Omental fat pad (tissue), 4 donors: ENCODE data around the gene TRIM6. TPM values are rescaled to one million over a fixed set of nuclear protein-coding genes. Genes with fewer than 3 reads are reported as not detected.
"Not testable (repeated sequence)": the region's sequence is repeated elsewhere in the genome, so short reads cannot be mapped to it uniquely, and the experiment has no call there.

Source experiments
- ATAC-seq: fragments of 150-250 bp; one replicate; pipeline ENCODE4 v1.9.1; 2016; ENCODE audit warnings: mild to moderate bottlenecking, moderate library complexity; ENCODE audit not compliant: low FRiP score
- DNase-seq: peaks from one replicate; pipeline ENCODE4 v3.0.0-alpha.2; 2019; ENCODE audit warnings: low spot score
- total RNA-seq, 4 donors: library from RNA; depleted of rRNA; stranded (reverse); fragments of >200 nt; gene quantifications; one replicate each; pipeline ENCODE4 v1.1.0, GENCODE V29; 2016
- TF ChIP-seq, protein P1 (sequence below), 3 donors: fragments of 450-650 bp; IDR thresholded peaks; one replicate each; pipeline ENCODE4 v1.5.1; 2016 to 2017; ENCODE audit warnings: antibody characterized with exemption in 3 of 3, mild to moderate bottlenecking in 3 of 3, moderate library complexity in 2 of 3

Gene TRIM6
- total RNA-seq, 4 donors from 2014 or later = 1.9 to 3.3 (median 2.8) TPM

DNA sequence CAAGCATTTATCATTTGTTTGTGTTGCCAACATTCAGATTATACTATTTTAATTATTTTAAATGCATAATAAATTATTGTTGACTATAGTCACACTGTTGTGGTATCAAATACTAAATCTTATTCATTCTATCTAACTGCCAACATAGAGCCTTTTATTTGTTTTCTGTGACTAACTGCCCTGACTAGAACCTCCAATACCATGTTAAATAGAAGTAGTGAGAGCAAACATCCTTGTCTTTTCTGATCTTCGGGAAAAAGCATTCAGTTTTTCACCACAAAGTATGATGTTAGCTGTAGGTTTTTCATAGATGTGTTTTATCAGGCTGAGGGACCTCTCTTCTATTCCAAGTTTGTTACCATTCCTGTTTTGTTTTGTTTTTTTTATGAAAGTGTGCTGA, 43.5 kb downstream of the TRIM6 start:
- TF ChIP-seq, protein P1, sequence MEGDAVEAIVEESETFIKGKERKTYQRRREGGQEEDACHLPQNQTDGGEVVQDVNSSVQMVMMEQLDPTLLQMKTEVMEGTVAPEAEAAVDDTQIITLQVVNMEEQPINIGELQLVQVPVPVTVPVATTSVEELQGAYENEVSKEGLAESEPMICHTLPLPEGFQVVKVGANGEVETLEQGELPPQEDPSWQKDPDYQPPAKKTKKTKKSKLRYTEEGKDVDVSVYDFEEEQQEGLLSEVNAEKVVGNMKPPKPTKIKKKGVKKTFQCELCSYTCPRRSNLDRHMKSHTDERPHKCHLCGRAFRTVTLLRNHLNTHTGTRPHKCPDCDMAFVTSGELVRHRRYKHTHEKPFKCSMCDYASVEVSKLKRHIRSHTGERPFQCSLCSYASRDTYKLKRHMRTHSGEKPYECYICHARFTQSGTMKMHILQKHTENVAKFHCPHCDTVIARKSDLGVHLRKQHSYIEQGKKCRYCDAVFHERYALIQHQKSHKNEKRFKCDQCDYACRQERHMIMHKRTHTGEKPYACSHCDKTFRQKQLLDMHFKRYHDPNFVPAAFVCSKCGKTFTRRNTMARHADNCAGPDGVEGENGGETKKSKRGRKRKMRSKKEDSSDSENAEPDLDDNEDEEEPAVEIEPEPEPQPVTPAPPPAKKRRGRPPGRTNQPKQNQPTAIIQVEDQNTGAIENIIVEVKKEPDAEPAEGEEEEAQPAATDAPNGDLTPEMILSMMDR (IDR thresholded peaks at IDR 0.05) = no peak
- ATAC-seq = no peak

DNA sequence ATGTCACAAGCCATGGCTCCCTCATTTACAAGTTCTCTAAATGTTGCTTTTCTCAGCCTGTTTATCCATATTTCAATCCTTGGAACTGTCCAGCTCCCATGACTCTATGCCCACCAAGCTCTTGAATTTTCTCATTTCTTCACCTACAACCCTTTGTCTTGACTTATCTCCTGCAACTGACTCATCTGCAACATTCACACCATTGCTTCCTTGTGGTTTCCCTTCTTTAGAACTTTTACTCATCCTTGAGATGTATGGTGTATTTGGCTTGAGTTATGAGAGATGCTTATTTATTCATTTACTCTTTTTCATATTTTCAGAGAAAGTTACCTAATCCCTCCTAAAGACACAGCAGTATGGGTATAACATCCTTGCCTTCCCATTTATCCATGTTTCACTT, 47.1 kb downstream of the TRIM6 start:
- no peak for DNase-seq
- ATAC-seq = no peak
- TF ChIP-seq, protein P1 (IDR thresholded peaks at IDR 0.05) = no peak

More for the DNA sequence above, 43.5 kb downstream of the TRIM6 start:
- no peak for DNase-seq

DNA sequence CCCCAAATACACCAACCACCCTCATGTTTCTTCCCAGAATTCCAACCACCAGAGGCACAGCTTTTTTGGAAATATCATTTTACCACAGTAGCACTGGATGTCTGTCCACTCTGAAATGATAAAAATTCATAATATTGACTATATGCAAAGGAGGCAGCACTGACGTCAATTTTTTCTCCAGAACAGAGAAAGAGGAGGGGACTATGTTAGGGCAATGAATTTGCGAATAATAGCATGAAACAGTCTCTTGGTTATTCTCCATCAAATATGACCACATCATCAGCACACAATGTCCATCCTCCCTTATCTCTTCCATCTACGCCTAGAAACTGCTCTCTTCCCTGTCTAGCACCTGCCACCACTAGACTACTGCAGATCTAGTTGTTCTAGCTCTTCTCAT, 49.7 kb downstream of the TRIM6 start:
- TF ChIP-seq, protein P1 (IDR thresholded peaks at IDR 0.05) = no peak
- ATAC-seq = no peak
- no peak for DNase-seq

DNA sequence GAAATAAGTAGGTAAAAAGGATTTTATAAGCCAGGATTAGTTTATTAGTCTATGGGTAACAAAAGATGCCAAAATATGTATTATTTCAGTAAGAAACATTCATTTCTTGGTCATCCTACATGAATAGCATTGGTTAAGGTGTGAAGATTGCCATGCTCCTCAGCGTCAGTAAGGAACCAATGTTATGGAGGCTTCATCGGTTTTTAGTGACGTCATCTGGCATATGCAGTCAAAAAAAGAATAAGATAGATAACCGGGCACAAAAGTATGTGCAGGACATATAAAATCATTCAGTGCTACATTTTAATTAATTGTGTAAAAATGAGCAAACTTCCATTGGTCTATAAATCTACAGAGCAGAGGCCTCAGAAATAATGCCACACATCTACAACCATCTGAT, 59.0 kb downstream of the TRIM6 start:
- TF ChIP-seq, protein P1 (IDR thresholded peaks at IDR 0.05) = no peak
- no peak for DNase-seq
- no peak for ATAC-seq

DNA sequence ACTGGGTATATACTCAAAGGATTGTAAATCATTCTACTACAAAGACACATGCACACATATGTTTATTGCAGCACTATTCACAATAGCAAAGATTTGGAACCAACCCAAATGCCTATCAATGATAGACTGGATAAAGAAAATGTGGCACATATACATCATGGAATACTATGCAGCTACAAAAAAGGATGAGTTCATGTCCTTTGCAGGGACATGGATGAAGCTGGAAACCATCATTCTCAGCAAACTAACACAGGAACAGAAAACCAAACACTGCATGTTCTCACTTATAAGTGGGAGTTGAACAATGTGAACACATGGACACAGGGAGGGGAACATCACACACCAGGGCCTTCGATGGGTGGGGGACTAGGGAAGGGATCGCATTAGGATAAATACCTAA, 60.5 kb downstream of the TRIM6 start:
- not testable (repeated sequence) for ATAC-seq, DNase-seq

DNA sequence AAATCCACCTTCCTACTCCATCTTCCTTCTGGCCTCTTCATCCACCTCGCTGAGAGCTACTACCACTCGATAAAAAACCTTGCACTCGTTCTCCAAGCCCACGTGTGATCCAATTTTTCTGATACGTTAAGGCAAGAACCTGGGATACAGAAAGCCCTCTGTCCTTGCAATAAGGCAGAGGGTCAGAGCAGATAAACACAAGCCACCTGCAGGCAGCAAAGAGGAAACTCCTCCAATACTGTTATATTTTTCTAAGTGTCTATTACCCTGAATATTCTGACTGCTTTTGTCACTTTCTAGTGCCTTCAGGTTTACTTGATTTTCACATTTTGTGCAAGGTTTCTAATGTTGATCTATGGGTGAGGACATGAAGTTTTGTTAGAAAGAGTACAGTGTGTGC, 61.9 kb downstream of the TRIM6 start:
- no peak for ATAC-seq

More for the DNA sequence above, 61.9 kb downstream of the TRIM6 start:
- no peak for DNase-seq
- TF ChIP-seq, protein P1 (IDR thresholded peaks at IDR 0.05) = no peak

Other genes with a start within 250 kb of the TRIM6 start
- gene OR51B6, start 245.1 kb upstream of the TRIM6 start, total RNA-seq = not detected
- gene OR51M1, start 212.8 kb upstream of the TRIM6 start, total RNA-seq = not detected
- gene OR51Q1, start 174.5 kb upstream of the TRIM6 start, total RNA-seq = not detected
- gene OR51I1, start 155.1 kb upstream of the TRIM6 start, total RNA-seq = under 1 TPM in 1 of 4 donors, not detected in 3; 0.96 TPM
- gene OR51I2, start 147.3 kb upstream of the TRIM6 start, total RNA-seq = not detected
- gene OR52D1, start 108.0 kb upstream of the TRIM6 start, total RNA-seq = not detected
- 1 to 10 TPM in 2 of 4 donors, under 1 TPM in 2; 0.82 to 1.3 (median 0.98) TPM for gene UBQLN3, start 86.7 kb upstream of the TRIM6 start, total RNA-seq
- 1 to 10 TPM in 2 of 4 donors, under 1 TPM in 2; 0.19 to 1.7 (median 0.81) TPM for gene UBQLNL, start 79.9 kb upstream of the TRIM6 start, total RNA-seq
- 1 to 10 TPM in 1 of 4 donors, under 1 TPM in 1, not detected in 2; 0.48 to 1.8 TPM for gene OR52H1, start 48.1 kb upstream of the TRIM6 start, total RNA-seq
- not detected for gene OR52B6, start 15.8 kb upstream of the TRIM6 start, total RNA-seq
- gene TRIM34, start 28.4 kb downstream of the TRIM6 start, total RNA-seq = 1 to 10 TPM; 3.7 to 9.6 (median 6.6) TPM
- gene TRIM5, start 88.4 kb downstream of the TRIM6 start, total RNA-seq = 10 to 100 TPM; 18.0 to 24.4 (median 21.1) TPM
- 100 to 1,000 TPM in 1 of 4 donors, 10 to 100 TPM in 3; 22.3 to 163 (median 55.7) TPM for gene TRIM22, start 93.2 kb downstream of the TRIM6 start, total RNA-seq
- under 1 TPM in 1 of 4 donors, not detected in 3; 0.47 TPM for gene OR56B1, start 139.8 kb downstream of the TRIM6 start, total RNA-seq
- under 1 TPM in 1 of 4 donors, not detected in 3; 0.72 TPM for gene OR52N4, start 157.6 kb downstream of the TRIM6 start, total RNA-seq
- 10 to 100 TPM in 1 of 4 donors, not detected in 3; 11.9 TPM for gene OR52N5, start 186.7 kb downstream of the TRIM6 start, total RNA-seq
- gene OR52N1, start 194.6 kb downstream of the TRIM6 start, total RNA-seq = 10 to 100 TPM in 1 of 4 donors, 1 to 10 TPM in 1, under 1 TPM in 1, not detected in 1; 0.46 to 13.9 (median 2.4) TPM
- gene OR52N2, start 212.3 kb downstream of the TRIM6 start, total RNA-seq = not detected
- gene OR52E6, start 245.3 kb downstream of the TRIM6 start, total RNA-seq = not detected